ENCODE results near the gene TRAPPC8. TPM values are rescaled to one million over a fixed set of nuclear protein-coding genes. Genes with fewer than 3 reads are reported as not detected.
"Not testable (repeated sequence)": the region's sequence is repeated elsewhere in the genome, so short reads cannot be mapped to it uniquely, and the experiment has no call there.

The TRAPPC8 gene
- total RNA-seq, 1 donor from 2014 or later: 57.9 TPM

DNA sequence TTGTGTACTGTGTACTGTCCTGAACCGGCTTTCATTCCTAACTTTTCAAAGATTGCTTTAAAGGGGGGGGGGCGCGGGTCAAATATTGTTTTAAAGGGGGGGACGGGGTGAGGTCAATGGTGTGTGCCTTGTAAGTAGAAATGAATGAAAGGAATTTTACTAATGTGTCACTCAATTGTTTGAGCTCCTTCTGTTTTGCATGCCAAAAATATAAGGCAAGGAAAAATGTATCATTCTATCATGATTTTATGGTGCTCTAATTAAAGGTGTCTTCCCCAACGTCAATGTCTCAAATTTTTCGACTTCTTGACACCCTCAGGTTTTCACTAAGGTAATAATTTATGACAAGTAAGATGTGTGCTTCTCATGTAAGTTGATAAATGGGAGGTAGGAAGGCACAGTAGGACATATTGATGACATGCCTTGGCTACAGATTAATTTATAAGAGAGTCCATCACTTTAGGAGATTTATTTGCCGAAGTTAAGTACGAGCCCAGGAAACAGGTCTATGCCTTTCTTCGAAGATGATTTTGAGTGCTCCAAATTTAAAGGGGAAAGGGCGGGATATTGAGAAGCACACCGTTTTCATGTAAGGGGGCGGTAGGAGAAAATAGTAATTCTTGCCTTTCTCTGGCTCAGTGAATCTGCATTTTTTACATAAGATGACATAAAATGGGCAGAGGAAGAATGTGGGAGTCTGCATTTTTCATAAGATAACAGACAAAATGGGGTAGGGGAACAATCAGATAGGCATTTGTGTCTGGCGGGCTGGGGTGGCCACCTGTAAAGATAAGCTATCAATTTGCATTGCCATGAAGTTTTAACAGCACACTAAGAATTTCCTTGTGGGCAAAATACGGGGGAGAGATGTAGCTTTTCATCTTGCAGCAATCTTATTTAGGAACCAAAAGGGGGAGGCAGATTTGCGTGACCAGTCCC is 1.2 kb upstream of the TRAPPC8 start:
- DNase-seq (ENCODE audit: low read depth in 2 of 2): no peak

- DNase-seq (ENCODE audit: low read depth in 2 of 2): peak in 1 of 2 donors; percentile 61
Measured at GRCh38 chr18:31942291-31942998, 483 bp downstream of the TRAPPC8 start.

DNA sequence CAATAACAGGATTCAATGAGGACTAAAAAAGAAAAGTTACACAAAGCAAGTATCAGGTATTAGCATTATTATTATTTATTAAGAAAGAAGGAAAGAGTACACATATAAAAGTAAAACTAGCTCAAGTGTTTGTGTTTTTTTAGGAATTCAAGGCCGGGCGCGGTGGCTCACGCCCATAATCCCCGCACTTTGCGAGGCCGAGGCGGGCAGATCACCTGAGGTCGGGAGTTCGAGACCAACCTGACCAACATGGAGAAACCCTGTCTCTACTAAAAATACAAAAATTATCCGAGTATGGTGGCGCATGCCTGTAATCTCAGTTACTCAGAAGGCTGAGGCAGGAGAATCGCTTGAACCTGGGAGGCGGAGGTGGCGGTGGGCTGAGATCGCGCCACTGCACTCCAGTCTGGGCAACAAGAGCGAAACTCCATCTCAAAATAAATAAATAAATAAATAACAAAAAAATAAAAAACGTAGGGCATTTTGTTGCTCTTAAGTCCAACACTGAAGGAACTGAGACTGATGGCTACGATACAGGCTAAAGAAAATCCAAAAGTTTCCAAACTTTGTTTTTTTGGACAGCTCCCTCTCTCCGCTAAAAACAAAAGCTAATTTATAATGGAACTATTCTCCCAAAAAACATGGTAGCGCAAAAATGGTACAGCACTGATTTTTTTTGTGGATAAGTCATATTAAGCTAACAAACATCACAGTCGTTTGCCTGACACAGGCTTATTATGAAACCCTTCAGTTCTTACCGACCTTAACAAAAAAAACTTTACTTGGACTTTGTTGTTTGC is 1.7 kb downstream of the TRAPPC8 start:
- DNase-seq (ENCODE audit: low read depth in 2 of 2): no peak

- DNase-seq (ENCODE audit: low read depth in 2 of 2): not testable (repeated sequence)
Measured at GRCh38 chr18:31934773-31935172, 8.2 kb downstream of the TRAPPC8 start.

GRCh38 chr18:31931886-31932240 is 11.1 kb downstream of the TRAPPC8 start:
- DNase-seq (ENCODE audit: low read depth in 2 of 2): no peak

DNA sequence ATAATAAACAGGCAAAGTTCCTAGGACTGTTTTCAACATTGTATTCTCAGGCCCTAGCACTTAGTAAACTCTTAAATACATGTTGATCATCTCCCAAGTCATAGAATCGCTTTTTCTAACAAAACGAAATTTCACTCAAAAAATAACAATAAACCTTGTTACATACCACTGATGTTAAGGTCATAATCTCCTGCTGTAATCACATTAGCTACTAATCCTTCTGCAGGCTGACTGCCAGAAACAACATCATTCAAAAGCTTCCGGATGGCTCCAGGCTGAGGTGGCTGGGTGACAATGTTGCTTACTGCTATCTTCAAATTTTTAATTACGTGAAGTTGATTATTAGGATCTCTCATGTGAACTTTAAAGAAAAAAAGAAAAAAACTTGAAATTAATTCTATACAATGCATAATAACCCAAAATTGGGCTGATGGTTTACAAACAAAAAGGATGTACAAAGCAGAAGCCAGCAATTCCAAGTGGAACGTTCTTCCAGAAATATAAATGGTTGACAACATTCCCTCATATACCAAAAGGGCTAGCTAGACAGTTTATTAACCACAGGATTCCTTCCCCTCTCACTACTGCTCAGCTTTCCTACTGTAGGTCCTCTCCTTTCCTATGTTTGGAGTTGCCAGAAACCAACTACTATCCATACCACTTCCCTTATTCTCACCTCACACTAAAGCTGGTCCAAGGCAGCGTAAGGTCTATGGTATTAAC is 11.6 kb downstream of the TRAPPC8 start:
- DNase-seq (ENCODE audit: low read depth in 2 of 2): peak; percentile 45 to 76

GRCh38 chr18:31929273-31929672 is 13.7 kb downstream of the TRAPPC8 start:
- no peak for DNase-seq (ENCODE audit: low read depth in 2 of 2)

DNA sequence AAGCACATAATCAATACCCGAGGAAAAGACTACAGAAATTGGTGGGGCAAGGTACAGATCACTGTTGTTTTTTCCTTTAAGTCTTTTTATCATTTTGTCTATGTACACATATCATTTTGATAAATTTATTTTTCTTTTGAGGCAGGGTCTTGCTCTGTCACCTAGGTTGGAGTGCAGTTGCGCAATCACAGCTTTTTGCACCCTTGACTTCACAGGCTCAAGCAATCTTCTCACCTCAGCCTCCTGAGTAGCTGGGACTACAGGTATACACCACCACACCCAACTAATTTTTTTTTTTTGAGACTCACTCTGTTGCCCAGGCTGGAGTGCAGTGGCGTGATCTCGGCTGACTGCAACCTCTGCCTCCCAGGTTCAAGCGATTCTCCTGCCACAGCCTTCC is 15.9 kb downstream of the TRAPPC8 start:
- DNase-seq (ENCODE audit: low read depth in 2 of 2): not testable (repeated sequence)

DNA sequence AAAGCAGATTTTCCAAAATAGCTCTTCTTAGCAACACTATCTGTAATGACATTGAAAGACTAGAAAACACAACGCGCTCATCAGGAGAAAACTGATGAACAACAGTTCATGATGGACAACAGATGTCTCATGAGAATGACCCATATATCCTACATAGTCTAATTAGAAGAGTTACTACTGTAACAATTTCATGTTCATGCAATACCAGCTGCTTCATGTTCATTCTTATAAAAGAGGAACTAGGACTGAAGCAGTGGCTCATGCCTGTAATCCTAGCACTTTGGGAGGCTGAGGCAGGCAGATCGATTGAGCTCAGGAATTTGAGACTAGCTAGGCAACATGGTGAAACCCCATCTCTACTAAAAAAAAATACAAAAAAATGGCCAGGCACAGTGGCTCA is 22.7 kb downstream of the TRAPPC8 start:
- no peak for DNase-seq (ENCODE audit: low read depth in 2 of 2)

DNA sequence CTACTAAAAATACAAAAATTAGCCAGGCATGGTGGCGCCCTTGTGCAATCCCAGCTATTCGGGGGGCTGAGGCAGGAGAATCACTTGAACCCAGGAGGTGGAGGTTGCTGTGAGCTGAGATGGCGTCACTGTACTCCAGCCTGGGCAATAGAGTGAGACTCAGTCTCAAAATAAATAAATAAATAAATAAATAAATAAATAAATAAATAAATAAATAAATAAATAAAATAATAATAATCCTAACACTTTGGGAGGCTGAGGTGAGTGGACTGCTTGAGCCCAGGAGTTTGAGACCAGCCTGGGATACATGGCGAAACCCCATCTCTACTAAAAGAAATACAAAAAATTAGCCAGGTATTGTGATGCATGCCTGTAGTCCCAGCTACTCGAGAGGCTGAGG is 23.6 kb downstream of the TRAPPC8 start:
- not testable (repeated sequence) for DNase-seq (ENCODE audit: low read depth in 2 of 2)

GRCh38 chr18:31918733-31919132 is 24.2 kb downstream of the TRAPPC8 start:
- no peak for DNase-seq (ENCODE audit: low read depth in 2 of 2)

DNA sequence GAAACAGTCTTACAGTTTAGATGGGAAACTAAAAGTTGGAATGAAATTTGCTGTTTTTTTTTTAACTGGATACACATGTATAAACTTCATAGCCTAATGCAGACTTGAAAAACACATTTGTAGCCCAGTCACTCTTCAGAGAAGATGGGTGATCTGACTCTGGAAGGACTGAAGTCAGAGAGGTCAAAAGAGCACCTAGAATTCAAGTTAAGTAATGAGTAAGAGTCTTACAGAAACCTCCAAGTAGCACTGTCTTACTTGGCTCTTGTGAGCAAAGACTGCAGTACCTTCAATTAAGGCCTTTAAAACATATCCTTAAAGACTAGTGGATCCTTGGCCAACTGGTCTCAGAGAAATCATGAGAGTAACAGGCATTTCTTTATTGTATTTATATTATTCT is 41.9 kb downstream of the TRAPPC8 start:
- no peak for DNase-seq (ENCODE audit: low read depth in 2 of 2)

DNA sequence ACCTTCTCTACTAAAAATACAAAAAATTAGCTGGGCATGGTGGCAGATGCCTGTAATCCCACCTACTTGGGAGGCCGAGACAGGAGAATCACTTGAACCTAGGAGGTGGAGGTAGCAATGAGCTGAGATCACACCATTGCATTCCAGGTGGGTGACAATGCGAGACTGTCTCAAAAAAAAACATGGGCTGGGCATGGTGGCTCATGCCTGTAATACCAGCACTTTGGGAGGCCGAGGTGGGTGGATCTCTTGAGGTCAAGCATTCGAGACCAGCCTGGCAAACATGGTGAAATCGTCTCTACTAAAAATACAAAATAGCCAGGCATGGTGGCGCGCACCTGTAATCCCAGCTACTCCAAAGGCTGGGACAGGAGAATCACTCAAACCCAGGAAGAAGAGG is 43.2 kb downstream of the TRAPPC8 start:
- not testable (repeated sequence) for DNase-seq (ENCODE audit: low read depth in 2 of 2)

DNA sequence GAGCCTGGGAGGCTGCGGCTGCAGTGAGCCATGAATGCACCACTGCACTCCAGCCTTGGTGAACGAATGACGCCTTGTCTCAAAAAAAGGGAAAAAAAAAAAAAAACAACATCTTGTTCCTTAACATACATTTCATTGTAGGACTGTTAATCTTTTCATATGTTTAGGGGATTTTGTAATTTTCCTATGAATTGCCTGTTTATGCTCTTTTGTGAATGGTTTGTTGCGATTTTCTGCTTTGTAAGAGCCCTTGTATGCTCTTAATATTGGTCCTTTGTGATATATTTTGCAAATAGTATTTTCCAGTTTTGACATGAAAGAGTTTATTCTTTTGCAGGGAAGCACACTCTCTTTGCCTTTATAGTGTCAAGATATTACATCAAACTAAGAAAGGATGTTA is 50.0 kb downstream of the TRAPPC8 start:
- no peak for DNase-seq (ENCODE audit: low read depth in 2 of 2)

- no peak for DNase-seq (ENCODE audit: low read depth in 2 of 2)
Measured at GRCh38 chr18:31891566-31891965, 51.4 kb downstream of the TRAPPC8 start.

- DNase-seq (ENCODE audit: low read depth in 2 of 2): no peak
Measured at GRCh38 chr18:31884020-31884419, 58.9 kb downstream of the TRAPPC8 start.

- DNase-seq (ENCODE audit: low read depth in 2 of 2): no peak
Measured at GRCh38 chr18:31880186-31880898, 62.6 kb downstream of the TRAPPC8 start.

DNA sequence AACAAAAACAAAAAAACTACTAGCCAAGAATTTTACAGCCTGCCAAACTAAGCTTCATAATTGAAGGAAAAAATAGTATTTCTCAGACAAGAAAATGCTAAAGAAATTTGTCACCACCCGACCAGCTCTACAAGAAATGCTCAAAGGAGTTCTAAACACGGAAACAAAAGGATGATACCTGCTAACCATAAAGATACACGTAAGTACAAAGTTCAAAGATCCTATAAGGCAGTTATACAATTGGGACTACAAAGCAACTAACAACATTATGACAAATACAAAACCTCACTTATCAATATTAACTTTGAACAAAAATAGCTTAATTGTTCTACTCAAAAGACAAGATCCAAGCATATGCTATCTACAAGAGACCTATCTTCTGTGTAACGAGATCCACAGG is 64.6 kb downstream of the TRAPPC8 start:
- DNase-seq (ENCODE audit: low read depth in 2 of 2): no peak

- DNase-seq (ENCODE audit: low read depth in 2 of 2): no peak
Measured at GRCh38 chr18:31877900-31878299, 65.0 kb downstream of the TRAPPC8 start.

DNA sequence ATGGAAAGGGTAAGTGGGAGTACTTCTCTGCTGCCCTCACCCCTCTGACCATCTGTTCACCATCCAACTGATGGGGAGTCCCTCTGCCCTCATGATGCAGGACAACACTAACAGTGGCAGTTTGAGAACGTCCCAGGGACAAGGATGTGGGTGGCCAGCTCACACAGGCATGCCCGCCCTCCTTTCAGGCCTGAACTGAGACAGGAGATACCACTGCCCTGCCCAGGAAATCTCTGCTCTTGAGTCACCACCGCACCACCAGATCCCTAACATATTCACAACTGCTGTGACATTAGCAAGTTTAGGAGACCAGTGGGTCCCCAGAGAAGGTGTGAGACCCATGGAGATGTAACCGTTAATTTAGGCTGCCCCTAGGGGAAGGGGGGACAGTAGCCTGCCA is 66.2 kb downstream of the TRAPPC8 start:
- DNase-seq (ENCODE audit: low read depth in 2 of 2): peak in 1 of 2 donors; percentile 43

DNA sequence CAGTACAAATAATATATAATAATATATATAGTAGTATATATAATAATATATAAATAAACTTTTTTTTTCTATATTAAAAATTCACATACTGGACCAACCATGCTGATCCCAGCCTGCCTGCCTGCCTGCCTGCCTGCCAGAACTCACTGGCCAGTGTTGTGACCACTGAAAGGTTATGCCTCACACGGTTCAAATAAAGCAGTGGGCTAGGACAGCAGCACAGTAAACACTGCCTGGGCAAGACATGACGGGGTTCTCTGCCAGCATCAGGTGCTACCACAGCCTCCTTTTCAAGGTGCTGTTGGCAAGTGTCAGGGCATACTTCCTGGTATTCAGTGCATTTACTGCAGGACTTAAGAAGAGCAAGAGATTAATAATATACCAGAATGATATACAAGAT is 67.6 kb downstream of the TRAPPC8 start:
- no peak for DNase-seq (ENCODE audit: low read depth in 2 of 2)

Data from dermis microvascular lymphatic vessel endothelial cell (primary cell).